ENCODE measurements around the gene PHF2.

Gene PHF2

DNA sequence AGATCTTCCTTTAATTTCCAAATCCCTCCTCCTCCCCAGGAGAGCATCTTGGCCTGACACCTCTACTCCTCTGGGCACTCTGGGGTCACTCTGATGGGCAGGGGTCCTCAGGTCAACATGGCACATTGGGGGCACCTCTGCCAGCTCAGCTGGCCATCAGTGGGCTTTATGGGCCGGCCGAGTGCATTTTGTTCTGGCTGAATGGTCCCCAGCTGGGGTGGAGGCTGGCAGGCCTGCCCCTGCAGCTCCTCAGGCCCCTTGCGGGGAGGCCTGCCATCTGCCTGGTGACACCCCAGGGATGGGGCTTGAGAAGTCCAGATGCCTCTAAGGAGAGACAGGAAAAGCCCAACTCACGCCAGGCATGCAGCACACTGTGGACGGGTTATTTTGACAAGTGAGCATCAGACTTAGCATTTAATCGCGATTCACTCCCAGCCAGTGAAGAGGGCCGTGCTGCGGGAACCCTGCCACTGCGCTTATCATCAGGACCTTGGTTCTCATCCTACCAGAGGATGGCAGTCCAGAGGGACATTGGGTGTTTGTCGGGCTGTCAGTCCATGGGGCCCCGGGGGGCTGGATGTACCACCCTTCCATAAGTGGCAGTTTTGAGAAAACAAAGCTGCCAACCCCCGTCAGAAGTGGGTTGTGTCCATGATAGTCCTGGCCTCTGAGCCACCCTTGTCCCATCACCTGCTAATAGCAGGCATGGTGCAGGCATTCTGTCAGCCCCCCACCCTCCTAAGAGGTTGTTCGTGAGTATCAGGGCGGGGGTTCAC lies 21.7 kb downstream of the PHF2 start:
- DNase-seq = peak in 3 of 10 donors; percentile 2 to 78 (median 7)
- intact Hi-C loops (cut with DNase I) = no loop called here

DNA sequence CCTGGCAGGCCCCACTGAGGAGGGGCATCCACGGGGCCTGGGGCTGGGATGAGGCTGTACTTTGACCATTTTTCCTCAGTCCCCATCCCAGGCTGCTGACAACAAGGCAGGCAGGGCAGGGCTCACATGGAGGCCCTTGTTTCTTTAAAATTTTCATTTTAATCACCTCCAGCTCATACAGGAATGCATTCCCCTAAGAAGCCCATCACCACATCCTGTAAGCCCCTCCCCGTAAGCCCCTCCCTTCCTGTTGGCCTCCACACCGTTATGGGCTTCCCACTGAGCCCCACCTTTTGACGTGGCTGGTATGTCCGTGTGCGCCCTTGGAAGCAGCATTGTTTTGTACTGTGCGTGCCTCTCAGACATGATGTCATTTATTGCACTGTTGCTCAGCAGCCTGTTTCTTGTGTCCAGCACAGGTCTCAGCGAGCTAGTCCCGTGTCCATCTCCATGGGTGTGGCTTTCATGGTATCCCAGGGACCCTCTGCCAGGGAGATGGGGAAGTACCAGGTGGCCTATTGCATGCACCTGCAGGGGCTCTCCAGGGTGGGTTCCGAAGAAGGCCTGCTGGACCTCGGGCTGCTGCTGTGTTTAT lies 22.4 kb downstream of the PHF2 start:
- intact Hi-C loops (cut with DNase I) = no loop called here
- peak in 3 of 10 donors; percentile 5 to 70 (median 7) for DNase-seq

DNA sequence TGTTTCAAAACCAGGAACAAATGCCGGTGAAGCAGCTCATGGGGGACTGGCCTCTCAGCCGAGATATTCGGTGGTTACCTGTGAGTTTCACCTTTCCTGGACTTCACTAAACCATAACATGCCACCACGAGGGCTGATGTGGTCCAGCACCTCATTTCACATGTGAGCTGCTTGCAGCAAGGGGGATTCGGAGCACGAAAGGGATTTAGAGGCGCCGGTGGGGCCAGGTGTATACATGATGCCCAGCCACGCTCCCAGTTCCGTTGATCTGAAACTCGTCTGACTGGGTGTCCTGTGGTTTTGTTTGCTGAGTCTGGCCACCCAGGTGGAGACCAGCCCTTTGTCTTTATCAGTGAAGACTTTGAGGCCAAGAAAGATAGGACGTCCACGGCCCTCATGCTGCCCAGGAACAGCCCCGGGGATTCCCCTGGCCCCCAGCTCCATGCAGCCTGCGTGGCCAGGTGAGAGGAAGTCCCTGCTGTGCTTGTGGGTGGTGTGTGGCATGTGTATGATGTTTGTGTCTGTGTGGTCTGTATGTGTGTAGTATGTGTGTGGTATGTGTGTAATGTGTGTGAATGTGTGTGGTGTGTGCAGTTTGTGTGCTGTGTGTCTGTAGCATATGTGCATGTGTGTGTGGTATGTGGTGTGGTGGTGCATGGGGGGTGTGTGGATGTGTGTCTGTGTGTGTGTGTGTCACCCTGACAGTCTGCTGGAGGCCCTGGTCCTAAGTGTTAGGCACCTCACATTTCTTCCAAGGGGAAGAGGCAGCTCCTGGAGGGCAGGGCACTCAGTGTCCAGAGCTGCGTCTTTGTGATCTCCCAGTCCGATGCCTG lies 23.4 kb downstream of the PHF2 start:
- peak in 3 of 10 donors; percentile 4 to 57 (median 5) for DNase-seq
- intact Hi-C loops (cut with DNase I) = no loop called here

DNA sequence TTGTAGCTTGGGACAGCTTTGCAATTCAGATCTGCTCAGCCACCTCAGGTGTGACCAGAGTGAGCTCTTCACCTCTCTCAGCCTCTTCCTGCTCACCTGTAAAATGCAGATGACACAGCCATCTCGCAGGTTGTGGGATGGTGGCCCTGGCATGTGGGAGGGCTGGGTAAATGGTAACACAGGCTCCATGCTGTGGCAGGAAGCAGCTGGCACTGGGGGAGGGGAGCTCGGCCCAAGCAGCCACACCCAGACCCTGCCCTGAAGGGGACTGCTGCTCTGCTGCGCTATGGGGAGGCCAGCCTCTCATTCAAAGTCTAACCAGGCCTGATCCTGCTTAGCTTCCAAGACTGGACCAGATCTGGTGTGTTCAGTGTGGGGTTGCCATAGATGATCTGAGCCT lies 24.1 kb downstream of the PHF2 start:
- DNase-seq = peak in 2 of 10 donors; percentile 8 to 11
- intact Hi-C loops (cut with DNase I) = no loop called here

DNA sequence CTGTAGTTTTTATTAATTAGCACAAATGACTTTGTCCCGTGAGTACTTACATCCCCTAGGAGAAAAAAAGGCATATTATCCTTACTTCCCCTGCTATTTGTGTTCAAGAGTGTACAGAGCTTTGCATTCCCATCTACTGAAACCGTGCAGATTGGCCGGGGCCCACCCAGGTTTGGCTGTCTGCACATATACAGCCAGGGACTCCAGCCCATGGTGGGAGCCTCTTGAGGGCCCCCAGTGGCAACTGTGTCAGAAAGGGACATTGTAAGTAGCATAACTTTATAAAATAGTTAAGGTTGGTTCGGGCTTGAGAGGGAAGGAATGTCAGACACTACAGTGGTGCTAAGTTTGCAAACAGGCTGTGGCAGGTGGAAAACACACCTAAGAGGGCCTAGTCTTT lies 24.7 kb downstream of the PHF2 start:
- intact Hi-C loops (cut with DNase I) = no loop called here
- peak in 3 of 10 donors; percentile 1 to 60 (median 2) for DNase-seq

DNA sequence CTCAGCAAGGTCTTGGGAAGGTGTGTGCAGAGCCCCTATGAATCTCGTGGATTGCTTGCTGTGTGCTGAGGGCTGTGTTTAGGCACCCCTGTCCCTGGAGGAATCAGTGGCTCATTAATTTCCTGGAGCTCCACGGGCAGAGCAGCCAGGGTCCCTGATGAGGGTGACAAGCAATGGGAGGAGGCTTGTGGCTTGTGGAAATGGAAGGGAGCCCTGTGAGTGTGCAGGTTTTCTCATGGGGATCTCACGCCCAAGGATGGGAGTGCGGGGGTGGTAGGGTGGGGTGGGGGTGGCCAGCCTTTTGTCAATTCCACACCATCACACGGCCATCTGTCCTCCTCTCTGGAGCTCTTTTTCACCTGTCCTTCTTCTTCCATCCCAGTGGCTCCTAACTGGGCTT lies 25.3 kb downstream of the PHF2 start:
- intact Hi-C loops (cut with DNase I) = no loop called here
- DNase-seq = peak in 1 of 10 donors; percentile 2

DNA sequence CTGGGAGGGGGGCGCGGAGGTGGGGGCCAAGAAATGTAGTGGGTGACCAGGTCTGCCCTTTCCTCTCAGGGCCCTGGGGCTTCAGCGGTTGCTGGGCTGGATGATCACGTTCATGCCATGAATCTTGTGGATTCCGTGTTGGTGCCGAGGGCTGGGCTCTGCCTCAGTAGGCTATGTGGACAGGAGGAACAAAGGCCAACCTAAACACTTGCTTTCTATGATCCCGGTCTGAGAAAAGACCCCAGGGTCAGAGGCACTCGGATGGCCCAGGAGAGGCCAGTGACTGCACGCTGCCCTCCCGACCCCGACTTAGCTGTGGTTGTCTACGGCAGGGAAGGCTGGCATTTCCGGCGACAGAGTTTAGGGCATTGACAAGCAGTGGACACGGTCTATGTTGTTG lies 26.6 kb downstream of the PHF2 start:
- intact Hi-C loops (cut with DNase I) = no loop called here
- peak in 3 of 10 donors; percentile 1 to 49 (median 1) for DNase-seq

DNA sequence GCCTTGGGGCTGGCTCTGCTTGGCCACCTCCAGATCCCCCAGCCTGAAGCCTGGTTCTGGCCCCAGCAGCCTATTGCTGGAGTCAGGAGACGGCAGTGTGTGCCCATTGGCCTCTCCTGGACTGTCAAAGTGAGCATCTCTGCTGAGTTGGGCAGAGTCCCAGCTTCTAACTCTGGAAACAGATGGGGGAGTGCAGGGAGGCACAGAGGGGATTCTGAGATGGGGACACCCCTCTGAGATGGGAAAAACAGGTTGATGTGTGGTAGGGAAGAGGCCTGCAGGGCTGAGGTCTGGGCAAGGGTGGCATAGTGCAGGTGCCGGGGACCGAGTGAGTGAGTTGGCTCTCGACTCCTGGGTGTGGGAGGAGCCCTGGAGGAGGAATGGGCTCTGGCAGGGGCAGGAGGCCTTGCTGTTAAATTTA lies 27.5 kb downstream of the PHF2 start:
- intact Hi-C loops (cut with DNase I) = no loop called here
- DNase-seq = peak in 2 of 10 donors; percentile 4 to 60

DNA sequence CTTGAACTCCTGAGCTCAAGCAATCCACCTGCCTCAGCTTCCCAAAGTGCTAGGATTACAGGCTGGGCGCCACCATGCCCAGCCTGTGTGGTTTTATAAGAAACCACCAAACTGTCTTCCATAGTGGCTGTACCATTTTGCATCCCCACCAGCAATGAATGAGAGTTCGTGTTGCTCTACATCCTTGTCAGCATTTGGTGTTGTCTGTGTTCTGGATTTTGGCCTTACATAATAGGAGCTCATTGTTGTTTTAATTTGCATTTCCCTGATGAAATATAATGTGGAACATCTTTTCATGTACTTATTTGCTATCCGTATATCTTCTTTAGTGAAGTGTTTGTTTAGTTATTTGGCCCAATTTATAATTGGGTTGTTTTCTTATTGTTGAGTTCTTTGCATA lies 29.8 kb downstream of the PHF2 start:
- no peak for DNase-seq
- intact Hi-C loops (cut with DNase I) = no loop called here

DNA sequence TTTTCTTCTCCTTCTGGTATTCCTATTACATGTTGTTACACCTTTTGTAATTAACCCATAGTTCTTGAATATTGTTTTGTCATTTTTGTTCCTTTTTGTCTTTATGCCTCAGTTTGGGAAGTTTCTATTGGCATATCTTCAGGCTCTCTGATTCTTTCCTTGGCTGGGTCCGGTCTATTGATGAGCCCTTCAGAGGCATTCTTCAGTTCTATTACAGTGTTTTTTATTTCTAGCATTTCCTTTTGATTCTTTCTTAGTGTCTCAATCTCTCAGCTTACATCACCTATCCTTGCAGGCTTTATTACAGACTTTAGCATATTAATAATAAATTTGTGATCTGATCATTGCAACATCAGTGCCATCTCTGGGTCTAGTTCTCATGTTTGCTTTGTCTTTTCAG lies 33.8 kb downstream of the PHF2 start:
- intact Hi-C loops (cut with DNase I) = no loop called here
- no peak for DNase-seq

DNA sequence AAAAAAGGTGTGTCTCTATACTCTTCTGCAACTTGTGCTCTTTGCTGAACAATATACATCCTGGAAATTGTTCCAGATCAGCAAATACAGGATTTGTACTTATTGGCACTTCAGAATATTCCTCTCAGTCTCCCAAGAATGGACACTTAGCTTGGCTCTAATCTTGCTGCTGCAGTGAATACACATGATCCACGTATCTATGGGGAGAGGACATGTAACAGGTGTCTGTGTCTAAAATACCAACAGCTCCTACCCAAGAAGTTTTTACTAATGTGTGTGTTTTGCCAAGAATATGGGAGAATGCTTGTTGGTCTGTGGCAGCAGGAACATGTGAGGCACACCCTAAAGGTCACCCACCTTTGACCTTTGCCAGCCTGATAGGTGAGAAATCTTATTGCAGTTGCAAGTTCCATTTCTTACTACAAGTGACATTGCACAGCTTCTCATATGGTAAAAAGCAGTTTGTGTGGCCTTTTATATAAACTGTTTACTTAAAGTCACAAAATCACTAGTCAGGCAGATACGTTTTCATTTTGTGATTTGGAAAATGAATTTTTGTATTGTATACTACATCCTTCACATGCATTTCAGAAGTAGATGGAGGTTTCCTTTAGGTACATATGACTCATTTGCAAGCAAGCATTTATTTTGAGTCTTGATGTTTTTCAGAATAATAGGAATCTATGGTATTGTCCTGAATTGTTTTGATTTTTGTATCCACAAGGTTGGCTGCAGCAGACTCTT lies 35.8 kb downstream of the PHF2 start:
- intact Hi-C loops (cut with DNase I) = no loop called here
- no peak for DNase-seq

DNA sequence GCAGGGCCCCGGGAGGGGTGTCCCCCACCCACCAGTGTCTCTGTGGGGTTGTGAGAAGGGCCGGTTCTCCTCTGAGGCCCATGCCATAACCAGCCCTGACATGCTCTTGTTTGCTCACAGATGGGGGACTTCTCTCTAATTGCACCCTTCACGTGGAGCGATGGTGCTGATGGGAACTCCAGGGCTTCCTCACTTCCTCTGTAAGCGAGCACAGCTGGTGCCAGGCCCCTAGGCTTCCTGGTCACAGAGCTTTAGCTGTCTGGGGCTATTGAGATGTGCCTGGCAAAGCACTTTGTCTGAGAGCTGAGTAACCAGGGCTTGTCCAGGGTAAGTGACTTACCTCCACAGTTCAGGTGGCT lies 36.4 kb downstream of the PHF2 start:
- DNase-seq = peak in 3 of 10 donors; percentile 7 to 46 (median 40)
- intact Hi-C loops (cut with DNase I) = no loop called here

DNA sequence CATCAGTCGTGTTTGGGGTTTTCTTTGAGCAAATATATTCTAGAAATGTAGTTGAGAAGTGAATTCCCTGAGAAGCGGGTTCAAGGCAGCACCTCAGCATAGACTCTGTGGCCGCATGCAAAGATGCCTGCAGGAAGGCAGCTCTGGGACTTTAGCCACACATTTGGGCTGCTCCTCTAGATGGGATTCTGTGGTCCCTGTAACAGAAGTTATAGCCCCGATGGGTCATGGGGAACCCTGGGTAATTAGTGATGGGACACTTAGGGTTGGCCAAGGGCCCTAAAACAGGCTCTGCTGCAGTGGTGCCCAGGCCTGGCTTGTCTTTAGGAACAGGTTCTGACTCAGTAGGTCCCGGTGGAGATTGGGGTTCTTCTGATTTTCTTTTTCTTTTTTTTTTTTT lies 36.8 kb downstream of the PHF2 start:
- intact Hi-C loops (cut with DNase I) = no loop called here
- no peak for DNase-seq

DNA sequence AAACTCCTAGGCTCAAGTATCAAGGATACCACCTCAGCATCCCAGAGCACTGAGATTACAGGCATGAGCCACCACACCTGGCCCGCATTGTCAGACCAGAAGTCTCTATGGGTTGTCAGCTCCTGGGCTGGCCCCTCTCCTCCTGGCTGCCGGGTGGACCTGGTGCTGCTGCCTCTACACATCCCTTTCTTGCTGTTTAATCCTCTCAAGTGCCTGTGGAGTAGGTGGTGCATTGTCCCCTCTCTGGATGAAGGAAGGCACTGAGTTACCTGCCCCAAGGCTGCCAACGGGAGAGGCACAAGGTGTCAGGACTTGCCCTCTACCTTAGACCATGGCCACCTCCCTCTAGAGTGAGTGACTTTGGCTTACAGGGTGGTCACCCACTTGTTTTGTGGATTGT lies 37.4 kb downstream of the PHF2 start:
- peak in 1 of 10 donors; percentile 52 for DNase-seq
- intact Hi-C loops (cut with DNase I) = no loop called here

DNA sequence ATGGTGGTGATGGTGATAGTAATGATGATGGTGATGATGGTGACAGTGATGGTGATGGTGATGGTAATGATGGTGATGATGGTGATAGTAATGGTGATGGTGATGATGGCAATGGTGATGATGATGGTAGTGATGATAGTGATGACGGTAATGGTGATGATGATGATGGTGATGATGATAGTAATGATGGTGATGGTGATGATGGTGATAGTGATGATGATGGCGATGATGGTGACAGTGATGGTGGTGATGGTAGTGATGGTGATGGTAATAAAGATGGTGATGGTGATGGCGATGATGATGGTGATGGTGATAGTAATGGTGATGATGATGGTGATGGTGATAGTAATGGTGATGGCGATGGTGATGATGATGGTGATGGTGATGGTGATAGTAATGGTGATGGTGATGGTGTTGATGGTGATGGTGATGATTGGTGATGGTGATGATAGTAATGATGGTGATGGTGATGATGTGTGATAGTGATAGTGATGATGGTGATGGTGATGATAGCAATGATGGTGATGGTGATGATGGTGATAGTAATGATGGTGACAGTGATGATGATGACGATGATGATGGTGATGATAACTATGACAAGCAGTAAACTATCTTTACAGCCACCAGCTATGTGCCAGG lies 38.6 kb downstream of the PHF2 start:
- intact Hi-C loops (cut with DNase I) = no loop called here

DNA sequence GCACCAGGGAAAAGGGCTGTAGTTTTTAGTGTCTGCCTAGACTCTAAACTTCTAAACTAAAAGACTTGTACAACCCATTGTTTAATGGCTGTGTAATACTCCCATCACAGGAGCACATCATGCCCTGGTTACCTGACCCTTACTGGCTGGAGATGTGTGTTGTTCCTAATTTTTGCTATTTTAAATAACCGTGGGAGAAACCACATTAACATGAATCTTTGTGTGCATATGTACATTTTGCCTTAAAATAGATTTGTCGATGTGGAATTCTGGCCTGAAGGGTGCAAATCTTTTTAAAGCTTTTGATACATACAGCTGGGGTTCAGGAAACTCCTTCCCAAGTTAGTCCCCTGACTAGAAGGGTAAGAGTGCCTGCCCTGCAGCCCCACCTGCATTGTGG lies 39.7 kb downstream of the PHF2 start:
- intact Hi-C loops (cut with DNase I) = no loop called here
- DNase-seq = no peak

More for the DNA sequence above, 38.6 kb downstream of the PHF2 start:
- no peak for DNase-seq

DNA sequence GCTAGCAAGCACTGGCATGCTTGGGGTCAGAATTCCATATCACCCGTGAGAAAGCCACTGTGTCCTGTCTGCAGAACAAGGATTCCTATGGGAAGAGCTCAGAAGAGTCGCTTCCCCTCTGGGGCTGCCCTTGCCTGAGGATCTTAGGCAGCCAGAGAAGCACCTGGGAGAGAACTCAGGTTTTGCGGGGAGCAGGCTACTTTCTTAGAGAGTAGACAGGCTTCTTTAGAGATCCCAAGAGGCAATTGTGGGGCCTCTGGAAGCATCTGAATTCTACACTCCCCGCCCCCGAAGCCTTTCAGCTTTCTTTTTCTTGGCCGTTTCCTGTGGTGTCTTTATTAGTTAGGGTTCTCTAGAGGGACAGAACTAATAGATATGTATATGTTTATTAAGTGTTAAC lies 40.9 kb downstream of the PHF2 start:
- intact Hi-C loops (cut with DNase I) = no loop called here
- no peak for DNase-seq

DNA sequence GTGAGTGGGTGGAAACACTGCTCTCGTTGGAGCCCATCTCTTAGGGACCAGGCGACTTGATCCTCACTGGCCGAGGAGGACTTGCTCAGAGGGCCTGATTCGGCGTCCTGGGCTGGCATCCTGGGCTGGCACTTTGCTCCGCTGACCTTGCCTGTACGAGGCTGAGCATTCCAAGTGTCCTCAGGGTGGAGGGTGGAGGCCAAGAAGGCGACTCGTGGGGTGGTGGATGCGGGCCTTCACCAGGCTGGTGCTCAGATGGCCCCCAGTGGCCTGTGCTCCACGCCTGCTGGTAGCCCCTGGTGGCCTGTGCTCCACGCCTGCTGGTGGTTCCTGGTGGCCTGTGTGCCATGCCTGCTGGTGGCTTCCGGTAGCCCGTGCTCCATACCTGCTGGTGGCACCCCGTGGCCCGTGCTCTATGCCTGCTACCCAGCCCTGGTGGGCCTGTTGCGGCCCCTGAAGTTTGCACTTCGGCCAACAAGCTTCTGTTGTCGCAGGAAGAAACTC lies 42.9 kb downstream of the PHF2 start:
- intact Hi-C loops (cut with DNase I) = no loop called here
- DNase-seq = peak in 1 of 10 donors; percentile 79

DNA sequence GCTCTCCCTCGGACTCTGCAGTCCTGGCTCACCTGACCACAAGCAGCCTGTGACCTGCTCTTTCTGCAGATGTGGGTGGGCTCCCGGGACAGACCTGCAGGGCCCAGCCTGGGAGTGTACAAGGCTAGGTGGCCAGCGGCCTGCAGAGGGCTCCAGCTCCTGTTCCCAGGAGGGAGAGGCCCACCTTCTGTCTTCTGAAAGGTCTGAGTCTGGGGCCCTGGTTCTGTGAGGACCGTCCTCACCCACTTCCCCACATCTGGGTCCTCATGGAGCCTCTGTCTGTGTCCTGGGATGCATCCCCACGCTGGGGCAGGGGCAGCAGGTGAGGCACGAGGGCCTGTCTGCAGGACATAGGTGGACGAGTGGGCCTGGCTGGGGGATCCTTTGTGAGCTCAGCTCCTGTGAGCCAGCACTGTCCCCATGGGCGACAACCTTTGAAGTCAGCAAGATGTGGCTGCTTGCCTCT lies 43.7 kb downstream of the PHF2 start:
- intact Hi-C loops (cut with DNase I) = no loop called here

More for the DNA sequence above, 43.7 kb downstream of the PHF2 start:
- DNase-seq = peak in 1 of 10 donors; percentile 79
